ENCODE measurements around the gene SHC1. TPM values are rescaled to one million over a fixed set of nuclear protein-coding genes. Genes with fewer than 3 reads are reported as not detected.
A peak's percentile ranks its signal among the peaks of the same experiment; 100 is the strongest.

Gene SHC1
- total RNA-seq, 2 donors from 2014 or later: 69.5 to 80.5 TPM

DNA sequence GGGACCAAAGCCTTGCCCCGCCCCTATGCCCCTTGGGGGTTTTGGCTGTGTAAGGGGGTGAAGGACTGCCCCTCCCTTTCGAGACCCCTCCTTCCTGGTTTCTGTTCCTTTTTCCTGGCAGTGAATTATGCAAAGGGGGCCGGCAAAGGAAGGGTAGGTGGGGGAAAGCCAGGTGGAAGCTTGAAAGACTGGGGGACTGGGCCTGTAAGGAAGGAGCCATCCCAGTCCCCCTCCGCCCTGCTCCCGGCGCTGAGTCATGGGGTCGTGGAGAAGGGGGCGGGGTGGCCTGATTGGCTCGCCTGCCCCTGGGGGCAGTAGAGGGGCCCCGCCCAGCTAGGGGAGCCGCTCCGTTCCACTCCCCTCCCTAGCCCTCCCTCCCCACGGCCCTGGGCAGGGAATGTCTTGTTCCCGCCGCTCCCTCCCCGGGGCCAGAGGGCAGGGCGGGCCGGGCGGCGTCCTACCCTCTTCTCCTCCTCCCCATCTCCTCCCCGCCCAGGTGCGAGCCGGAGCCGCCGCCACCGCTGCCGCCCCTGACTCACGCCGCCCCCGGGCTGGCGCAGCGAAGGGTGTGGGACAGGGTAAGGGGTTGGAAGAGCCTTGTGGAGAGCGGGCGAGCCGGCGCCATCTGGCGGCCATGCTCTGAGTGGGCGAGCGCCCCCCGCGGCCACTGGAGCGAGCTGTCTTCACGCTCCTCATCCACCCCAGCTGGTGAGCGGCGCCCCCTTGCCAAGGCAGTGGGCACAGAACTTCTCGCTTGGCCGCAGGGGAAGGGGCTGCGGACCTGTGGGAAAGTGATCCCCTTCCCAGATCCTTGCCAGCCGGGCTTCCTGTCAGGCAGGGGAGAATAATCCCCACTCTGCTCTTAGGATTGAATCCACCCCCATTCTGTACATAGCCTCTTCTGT lies 46.7 kb upstream of the SHC1 start:
- Histone ChIP-seq H3K4me1 (peaks cover 0 to 36% of the 10 kb centered on the region in 2 donors), H3K27me3 (no peaks in the 10 kb centered on the region), H3K9me3 (no peaks in the 10 kb centered on the region), H3K27ac (peak overlapping the region; percentile 88 to 93), H3K4me3 (peak overlapping the region; percentile 23 to 54), H3K36me3 (peaks cover 26% of the 10 kb centered on the region)
- TF ChIP-seq, protein P1, sequence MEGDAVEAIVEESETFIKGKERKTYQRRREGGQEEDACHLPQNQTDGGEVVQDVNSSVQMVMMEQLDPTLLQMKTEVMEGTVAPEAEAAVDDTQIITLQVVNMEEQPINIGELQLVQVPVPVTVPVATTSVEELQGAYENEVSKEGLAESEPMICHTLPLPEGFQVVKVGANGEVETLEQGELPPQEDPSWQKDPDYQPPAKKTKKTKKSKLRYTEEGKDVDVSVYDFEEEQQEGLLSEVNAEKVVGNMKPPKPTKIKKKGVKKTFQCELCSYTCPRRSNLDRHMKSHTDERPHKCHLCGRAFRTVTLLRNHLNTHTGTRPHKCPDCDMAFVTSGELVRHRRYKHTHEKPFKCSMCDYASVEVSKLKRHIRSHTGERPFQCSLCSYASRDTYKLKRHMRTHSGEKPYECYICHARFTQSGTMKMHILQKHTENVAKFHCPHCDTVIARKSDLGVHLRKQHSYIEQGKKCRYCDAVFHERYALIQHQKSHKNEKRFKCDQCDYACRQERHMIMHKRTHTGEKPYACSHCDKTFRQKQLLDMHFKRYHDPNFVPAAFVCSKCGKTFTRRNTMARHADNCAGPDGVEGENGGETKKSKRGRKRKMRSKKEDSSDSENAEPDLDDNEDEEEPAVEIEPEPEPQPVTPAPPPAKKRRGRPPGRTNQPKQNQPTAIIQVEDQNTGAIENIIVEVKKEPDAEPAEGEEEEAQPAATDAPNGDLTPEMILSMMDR (IDR thresholded peaks at IDR 0.05): peak; percentile 98 to 100
- peak; percentile 93 for DNase-seq (ENCODE audit: low spot score)

DNA sequence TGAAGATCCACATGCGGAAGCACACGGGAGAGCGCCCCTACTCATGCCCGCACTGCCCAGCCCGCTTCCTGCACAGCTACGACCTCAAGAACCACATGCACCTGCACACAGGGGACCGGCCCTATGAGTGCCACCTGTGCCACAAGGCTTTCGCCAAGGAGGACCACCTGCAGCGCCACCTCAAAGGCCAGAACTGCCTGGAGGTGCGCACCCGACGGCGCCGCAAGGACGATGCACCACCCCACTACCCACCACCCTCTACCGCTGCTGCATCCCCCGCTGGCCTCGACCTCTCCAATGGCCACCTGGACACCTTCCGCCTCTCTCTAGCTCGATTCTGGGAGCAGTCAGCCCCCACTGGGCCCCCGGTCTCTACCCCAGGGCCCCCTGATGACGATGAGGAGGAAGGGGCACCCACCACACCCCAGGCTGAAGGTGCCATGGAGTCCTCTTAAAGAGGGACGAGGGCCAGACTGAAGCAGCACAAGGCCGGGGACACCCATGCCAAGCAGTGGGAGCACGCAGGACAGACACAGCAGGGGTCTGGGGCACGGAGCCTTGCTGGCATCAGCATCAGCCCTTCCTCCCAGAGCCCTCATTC lies 45.8 kb upstream of the SHC1 start:
- peaks cover 26% of the 10 kb centered on the region for H3K36me3 ChIP-seq
- H3K27me3 ChIP-seq: no peaks in the 10 kb centered on the region
- TF ChIP-seq, protein P1 (IDR thresholded peaks at IDR 0.05): no peak
- no peaks in the 10 kb centered on the region for H3K9me3 ChIP-seq
- no peak for DNase-seq (ENCODE audit: low spot score)
- peaks cover 0 to 45% of the 10 kb centered on the region in 2 donors for H3K4me1 ChIP-seq
- H3K27ac ChIP-seq: peak overlapping the region; percentile 88 to 93
- H3K4me3 ChIP-seq: no peak overlapping the region

DNA sequence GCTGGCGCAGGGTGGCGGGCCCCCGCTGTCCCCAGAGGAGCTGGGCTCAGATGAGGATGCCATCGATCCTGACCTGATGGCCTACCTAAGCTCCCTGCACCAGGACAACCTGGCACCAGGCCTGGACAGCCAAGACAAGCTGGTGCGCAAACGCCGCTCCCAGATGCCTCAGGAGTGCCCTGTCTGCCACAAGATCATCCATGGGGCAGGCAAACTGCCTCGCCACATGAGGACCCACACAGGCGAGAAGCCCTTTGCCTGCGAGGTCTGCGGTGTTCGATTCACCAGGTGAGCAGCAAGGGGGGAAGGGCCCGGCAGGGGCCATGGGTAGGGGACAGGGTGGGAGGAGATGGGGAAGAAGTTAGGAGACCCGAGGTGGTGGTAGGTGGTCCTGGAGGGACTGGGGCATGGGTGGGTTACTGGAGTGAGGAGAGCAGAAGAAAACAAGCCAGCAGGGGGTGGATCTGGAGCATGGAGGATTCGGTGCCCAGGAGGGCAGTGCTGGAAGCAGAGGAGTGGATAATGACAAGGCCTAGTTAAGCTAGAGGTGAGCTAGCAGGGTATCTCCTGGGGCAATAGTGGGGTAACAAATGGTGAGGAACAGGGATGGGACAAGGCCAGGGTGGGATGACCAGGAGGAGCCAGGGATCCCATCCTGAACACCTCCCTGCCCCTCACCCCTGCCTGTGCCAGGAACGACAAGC lies 45.1 kb upstream of the SHC1 start:
- DNase-seq (ENCODE audit: low spot score): no peak
- Histone ChIP-seq H3K36me3 (peaks cover 26% of the 10 kb centered on the region), H3K9me3 (no peaks in the 10 kb centered on the region), H3K4me1 (peaks cover 0 to 52% of the 10 kb centered on the region in 2 donors), H3K27ac (no peak overlapping the region), H3K27me3 (no peaks in the 10 kb centered on the region), H3K4me3 (no peak overlapping the region)
- TF ChIP-seq, protein P1 (IDR thresholded peaks at IDR 0.05): no peak

GRCh38 chr1:155014709-155015508 lies 44.4 kb upstream of the SHC1 start:
- TF ChIP-seq, protein P1 (IDR thresholded peaks at IDR 0.05): no peak
- Histone ChIP-seq H3K4me3 (no peak overlapping the region), H3K4me1 (peaks cover 0 to 59% of the 10 kb centered on the region in 2 donors), H3K27me3 (no peaks in the 10 kb centered on the region), H3K36me3 (peaks cover 26% of the 10 kb centered on the region), H3K9me3 (no peaks in the 10 kb centered on the region), H3K27ac (no peak overlapping the region)
- DNase-seq (ENCODE audit: low spot score): no peak

- peak overlapping the region in 1 of 2 donors; percentile 40 for H3K27ac ChIP-seq
- DNase-seq (ENCODE audit: low spot score): no peak
- TF ChIP-seq, protein P1 (IDR thresholded peaks at IDR 0.05): no peak
Observed at GRCh38 chr1:155013632-155014031, 43.1 kb upstream of the SHC1 start.

More at GRCh38 chr1:155013632-155014031, 43.1 kb upstream of the SHC1 start:
- H3K9me3 ChIP-seq: no peaks in the 10 kb centered on the region
- H3K27me3 ChIP-seq: no peaks in the 10 kb centered on the region
- peaks cover 0 to 69% of the 10 kb centered on the region in 2 donors for H3K4me1 ChIP-seq
- H3K36me3 ChIP-seq: peaks cover 26% of the 10 kb centered on the region
- H3K4me3 ChIP-seq: no peak overlapping the region

All from right atrium auricular region (tissue), 2 donors.